ENCODE data around the gene FOXK1.
A peak's percentile ranks its signal among the peaks of the same experiment; 100 is the strongest.

The FOXK1 gene

DNA sequence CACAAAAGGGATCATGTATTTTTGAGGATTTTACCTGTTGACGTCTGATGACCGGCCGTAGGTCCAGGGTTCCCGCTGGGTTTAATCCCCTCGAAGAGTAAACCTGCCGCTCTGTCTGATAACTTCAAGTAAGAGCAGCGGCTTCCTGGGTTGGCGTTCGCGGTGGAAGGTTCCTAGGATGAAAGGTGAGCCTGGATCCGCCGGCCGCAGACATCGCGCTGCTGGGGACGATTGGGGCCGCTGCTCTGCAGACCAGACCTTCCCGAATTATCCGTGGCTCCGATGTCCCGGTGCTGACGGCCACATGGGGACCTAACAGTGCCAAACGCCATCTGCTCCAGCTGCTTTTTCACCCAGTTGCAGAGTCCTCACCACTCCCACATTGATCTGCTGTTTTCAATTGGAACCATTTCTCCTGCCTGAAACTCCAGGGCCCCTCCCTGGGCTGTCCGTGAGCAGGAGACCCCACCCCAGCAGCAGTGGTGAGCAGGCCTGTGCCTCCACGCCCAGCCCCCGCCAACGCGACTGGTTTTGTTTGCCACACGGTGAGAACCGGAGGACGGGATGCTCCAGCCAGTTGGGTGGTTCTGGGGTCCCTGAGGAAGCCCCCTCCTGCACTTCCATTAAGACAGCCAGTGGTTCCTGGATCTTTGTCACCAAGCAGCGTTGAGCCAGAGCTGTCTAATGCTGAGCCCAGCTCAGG, 81.1 kb downstream of the FOXK1 start:
- H3K4me3 ChIP-seq (ENCODE audit: low read depth, low read length): no peak overlapping the region
- TF ChIP-seq, protein P1, sequence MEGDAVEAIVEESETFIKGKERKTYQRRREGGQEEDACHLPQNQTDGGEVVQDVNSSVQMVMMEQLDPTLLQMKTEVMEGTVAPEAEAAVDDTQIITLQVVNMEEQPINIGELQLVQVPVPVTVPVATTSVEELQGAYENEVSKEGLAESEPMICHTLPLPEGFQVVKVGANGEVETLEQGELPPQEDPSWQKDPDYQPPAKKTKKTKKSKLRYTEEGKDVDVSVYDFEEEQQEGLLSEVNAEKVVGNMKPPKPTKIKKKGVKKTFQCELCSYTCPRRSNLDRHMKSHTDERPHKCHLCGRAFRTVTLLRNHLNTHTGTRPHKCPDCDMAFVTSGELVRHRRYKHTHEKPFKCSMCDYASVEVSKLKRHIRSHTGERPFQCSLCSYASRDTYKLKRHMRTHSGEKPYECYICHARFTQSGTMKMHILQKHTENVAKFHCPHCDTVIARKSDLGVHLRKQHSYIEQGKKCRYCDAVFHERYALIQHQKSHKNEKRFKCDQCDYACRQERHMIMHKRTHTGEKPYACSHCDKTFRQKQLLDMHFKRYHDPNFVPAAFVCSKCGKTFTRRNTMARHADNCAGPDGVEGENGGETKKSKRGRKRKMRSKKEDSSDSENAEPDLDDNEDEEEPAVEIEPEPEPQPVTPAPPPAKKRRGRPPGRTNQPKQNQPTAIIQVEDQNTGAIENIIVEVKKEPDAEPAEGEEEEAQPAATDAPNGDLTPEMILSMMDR (IDR thresholded peaks at IDR 0.05; ENCODE audit: low read depth, low read length, missing control alignments): no peak
- DNase-seq (ENCODE audit: low read depth): no peak

DNA sequence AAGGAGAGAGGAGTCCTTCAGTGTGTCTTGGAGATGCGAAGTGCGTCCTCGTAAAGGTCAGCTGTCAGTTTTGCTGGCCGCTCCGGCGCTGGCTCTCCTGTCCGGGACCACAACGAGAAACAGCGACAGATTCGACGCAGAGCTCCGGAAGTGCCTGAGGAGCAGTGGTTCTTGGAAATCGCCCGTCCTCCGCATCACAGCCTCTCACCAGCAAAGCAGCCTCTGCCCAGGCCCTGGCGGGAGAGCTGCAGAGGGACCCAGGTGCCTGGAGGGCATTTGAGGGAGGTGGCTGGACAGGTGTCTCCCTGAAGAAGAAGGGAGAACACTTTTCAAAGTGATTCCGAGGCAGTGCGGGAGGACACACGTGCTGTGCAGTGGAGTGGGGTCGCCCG, 81.7 kb downstream of the FOXK1 start:
- TF ChIP-seq, protein P1 (IDR thresholded peaks at IDR 0.05; ENCODE audit: low read depth, low read length, missing control alignments): no peak
- no peak for DNase-seq (ENCODE audit: low read depth)
- no peak overlapping the region for H3K4me3 ChIP-seq (ENCODE audit: low read depth, low read length)

DNA sequence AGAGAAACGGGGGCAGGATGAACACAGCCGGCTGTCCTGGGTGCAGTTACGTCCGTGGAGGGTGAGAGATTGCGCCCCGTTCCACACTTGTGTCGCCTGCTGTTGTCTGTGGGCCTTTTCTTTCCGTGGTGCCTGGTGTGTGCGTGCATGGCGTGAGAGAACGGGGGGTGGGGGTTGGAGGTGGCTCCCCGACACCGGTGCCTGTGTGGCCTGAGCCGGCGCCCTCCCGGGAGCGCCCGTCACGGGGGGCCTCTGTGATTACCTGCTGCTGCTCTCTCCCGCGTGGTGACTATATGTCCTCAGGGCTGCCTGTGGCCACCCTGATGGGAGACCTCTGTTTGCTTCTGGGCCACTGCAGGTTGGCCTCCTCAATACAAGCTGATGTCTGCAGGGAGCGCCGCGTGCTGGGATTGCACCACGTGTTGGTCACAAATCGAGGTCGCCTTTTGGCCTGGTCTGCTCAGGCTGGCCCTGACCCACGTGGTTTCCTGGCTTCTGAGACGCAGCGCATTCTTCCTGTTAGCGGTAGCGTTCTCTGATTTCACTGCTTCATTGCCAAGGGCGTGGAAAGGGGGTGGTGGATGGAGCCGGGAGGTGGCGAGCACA, 82.4 kb downstream of the FOXK1 start:
- TF ChIP-seq, protein P1 (IDR thresholded peaks at IDR 0.05; ENCODE audit: low read depth, low read length, missing control alignments): no peak
- no peak for DNase-seq (ENCODE audit: low read depth)
- H3K4me3 ChIP-seq (ENCODE audit: low read depth, low read length): no peak overlapping the region

DNA sequence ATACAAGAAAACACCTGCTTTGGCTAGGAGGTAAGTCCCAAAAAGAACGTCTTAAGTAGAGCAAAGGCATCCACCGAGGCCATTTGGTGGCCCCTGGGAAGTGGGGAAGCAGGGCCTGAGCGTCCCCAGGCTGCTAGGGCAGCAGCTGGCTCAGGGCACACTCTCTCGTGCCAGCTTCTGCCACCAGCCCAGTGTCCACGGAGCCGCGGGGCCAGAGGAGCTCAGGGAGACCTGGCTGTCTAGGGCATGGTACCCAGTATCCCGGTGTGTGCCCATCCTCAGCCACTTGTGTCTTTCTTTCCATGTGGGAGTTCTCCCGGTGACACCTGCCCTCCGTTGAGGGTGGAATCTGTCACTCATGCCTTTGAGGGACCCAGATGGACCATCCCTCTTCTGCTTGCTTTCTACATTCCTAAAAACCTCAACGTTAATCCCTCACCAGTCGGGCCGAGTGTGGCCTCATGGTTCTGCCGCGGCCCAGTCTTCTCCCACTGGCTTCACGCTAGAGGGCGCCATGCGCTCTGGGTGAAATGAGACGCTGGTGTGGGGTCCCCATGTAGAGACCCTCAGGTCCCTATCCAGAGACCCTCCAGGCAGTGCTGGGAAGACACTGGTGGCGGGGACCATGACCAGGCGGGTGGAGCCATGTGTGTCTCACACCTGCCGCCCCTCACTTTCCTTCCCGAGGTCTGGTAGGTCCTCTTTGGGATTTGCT, 83.8 kb downstream of the FOXK1 start:
- TF ChIP-seq, protein P1 (IDR thresholded peaks at IDR 0.05; ENCODE audit: low read depth, low read length, missing control alignments): peak; percentile 5
- DNase-seq (ENCODE audit: low read depth): no peak
- no peak overlapping the region for H3K4me3 ChIP-seq (ENCODE audit: low read depth, low read length)

DNA sequence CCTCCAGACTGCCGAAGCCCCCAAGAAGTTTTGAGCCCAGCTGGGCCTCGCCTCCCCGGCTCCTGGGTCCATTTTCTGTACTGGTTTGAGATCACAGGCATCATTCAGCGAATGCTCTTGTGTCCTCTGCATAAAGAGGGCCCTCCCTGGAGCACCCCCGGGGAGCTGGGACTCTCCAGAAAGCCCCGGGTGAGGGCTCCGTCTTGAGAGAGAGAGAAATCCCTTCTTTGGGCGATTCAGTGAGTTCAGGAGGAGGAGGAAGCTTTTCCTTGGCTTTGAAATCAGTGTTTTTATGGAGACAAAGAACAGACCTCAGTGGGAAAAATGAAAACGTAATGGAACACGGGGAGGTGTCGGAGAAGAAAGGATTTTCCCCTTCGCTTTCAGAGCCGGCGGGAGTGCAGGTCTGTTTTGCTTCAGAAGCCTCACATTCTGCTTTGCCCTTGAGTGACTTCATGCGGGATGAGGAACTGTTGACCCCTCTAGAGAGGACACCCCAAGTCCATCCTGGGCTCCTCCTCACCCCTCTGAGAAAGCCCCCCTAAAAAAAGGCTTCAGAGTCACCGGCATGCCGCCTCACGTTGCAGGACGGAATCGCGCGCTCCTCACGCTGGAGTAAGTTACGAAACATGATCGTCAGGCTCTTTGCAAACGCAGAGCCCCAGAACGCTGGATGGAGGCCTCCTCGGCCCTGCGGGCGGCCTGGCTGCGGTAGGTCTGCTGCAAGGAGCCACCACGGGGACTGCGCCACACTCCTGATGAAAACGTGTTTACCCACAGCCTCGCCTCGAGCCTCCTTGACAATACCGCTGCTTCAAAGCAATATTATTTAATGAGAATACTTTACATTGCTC, 84.8 kb downstream of the FOXK1 start:
- no peak overlapping the region for H3K4me3 ChIP-seq (ENCODE audit: low read depth, low read length)
- TF ChIP-seq, protein P1 (IDR thresholded peaks at IDR 0.05; ENCODE audit: low read depth, low read length, missing control alignments): no peak
- DNase-seq (ENCODE audit: low read depth): no peak

DNA sequence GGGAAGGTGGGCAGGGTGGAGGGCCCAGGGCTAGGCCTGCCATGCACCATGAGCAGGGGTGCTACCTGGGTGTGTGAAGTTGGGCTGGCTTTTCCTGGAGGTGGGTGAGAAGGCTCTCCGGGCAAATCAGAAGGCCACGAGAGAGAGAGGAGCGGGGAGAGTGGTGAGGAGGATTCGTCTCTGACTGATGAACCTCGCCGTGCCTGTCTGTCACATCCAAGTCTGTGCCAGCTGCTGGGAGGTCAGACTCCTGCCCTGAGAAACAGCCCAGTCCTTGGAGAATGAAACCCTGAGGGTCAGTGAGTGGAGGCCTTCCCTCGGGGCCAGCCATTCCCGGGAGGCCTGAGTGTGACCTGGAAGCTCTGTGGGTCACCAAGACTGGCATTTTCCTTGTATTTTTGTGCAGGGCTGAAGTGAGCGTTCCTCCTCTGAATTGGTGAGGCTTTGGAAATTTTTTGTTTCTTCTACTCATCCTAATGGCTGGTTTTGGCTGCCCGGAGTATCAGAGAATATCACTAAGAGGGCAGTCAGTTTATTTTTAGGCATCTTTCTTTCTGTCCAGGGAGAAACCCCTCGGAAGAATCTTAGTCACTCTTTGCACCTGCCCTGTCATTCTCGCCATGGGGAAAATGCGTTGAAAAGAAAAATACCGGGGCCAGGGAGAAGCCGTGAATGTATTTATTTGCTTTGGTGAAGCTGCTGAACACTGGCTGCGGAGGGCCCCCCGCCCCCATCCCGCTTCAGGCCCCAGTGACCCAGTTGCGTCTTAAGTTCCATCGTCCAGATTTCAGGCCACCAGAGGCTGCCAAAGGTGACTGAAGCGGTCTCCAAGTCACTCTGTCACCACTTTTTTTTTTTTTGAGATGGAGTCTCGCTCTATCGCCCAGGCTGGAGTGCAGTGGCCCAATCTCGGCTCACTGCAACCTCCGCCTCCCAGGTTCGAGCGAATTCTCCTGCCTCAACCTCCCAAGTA, 86.8 kb downstream of the FOXK1 start:
- no peak for DNase-seq (ENCODE audit: low read depth)
- TF ChIP-seq, protein P1 (IDR thresholded peaks at IDR 0.05; ENCODE audit: low read depth, low read length, missing control alignments): no peak
- H3K4me3 ChIP-seq (ENCODE audit: low read depth, low read length): no peak overlapping the region
